Sciatic nerve (tissue), 2 donors: ENCODE measurements around the gene SORCS1. TPM values are rescaled to one million over a fixed set of nuclear protein-coding genes. Genes with fewer than 3 reads are reported as not detected.
A peak's percentile ranks its signal among the peaks of the same experiment; 100 is the strongest.

Source experiments
- ATAC-seq: fragments of 200-7000 bp; cut with Tn5 transposase; one replicate; pipeline ENCODE4 v1.9.1; 2020; ENCODE audit warnings: mild to moderate bottlenecking, moderate library complexity
- DNase-seq: peaks from one replicate; pipeline ENCODE4 v3.0.0-alpha.2; 2020; ENCODE audit warnings: low spot score
- intact Hi-C: fragments of 100-400 bp; cut with DNase I; formaldehyde crosslinking; loops from one replicate; pipeline ENCODE4 v1.14.2; 2022
- total RNA-seq: library from RNA; stranded (reverse); fragmentation: NEBNext Ultra II Directional; extraction: Animal tissue kit (Norgen Biotek cat#: 25700); gene quantifications from one replicate; pipeline ENCODE4 v1.2.1, GENCODE V29; 2021
- donor health status: DM: no; HTN: no; CAD: no.
- donor health status: DM: no; HTN: no; CAD: no.

The SORCS1 gene
- total RNA-seq, 1 donor from 2014 or later, result 80.5 TPM

- intact Hi-C loops, result no loop called here
- no peak for DNase-seq
- ATAC-seq, result no peak
Observed at GRCh38 chr10:106864031-106864430, 300.5 kb downstream of the SORCS1 start.

DNA sequence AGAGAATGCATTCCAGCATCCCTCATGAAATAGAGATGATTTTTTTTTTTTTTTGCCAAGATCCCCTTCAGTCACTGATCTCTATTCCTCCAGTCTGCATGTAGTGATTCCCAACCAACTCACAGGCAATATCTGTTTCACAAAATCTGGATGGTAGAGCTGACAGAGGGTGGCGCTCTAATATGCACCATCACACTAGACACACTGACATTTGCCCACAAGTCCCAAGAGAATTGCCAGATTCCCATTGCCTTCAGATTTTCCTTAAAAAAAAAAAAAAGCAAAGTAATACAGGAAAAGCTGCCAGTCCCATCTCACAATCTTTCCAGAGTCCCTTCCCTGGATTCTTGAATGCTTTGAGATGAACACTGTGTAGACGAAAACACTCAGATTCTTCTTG is 301.0 kb downstream of the SORCS1 start:
- ATAC-seq (no peak), DNase-seq (no peak)
- intact Hi-C loops, result no loop called here

- DNase-seq (no peak), ATAC-seq (no peak)
- intact Hi-C loops, result no loop called here
Observed at GRCh38 chr10:106859892-106860652, 304.4 kb downstream of the SORCS1 start.

- intact Hi-C loops, result no loop called here
- DNase-seq (no peak), ATAC-seq (no peak)
Observed at GRCh38 chr10:106857728-106858127, 306.8 kb downstream of the SORCS1 start.

GRCh38 chr10:106857213-106857612 is 307.3 kb downstream of the SORCS1 start:
- DNase-seq, result no peak
- ATAC-seq, result no peak
- intact Hi-C loops, result no loop called here

DNA sequence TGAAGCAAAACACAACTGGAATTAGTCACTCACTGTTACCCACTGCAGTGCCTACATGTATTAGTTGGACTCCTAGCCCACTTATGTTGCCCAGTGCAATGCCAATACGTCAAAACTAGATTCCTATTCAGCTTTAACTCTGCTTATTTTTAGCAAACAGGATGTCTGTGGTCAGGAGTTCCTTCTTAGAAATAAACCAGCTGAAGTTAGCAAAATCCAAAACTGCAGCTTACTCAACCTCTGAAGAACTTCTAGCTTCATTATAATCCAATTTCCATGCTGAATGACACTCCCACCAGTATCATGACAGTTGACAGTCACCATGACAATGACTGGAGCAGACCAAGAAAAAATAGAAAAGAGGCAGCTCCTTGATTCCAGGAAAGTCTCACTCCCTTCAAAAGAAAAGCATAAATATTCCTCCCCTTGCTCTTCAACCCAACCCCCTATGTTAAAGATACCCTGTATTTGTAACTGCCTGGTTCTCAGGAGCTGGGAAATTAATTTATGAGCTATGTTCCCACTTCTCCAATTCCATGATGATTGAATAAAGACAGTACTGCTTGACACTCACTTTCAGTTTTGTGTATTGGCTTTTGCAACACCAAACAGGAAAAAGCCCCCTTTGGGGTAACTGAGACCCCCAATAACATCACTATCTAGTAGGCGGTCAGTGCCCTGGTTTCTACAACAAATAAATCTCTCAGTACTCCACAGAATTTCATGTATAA is 327.4 kb downstream of the SORCS1 start:
- ATAC-seq (peak; percentile 46), DNase-seq (no peak)
- intact Hi-C loops, result no loop called here

- intact Hi-C loops, result no loop called here
- ATAC-seq (no peak), DNase-seq (no peak)
Observed at GRCh38 chr10:106832846-106833245, 331.7 kb downstream of the SORCS1 start.

GRCh38 chr10:106830471-106830870 is 334.0 kb downstream of the SORCS1 start:
- ATAC-seq, result no peak
- DNase-seq, result no peak
- intact Hi-C loops, result no loop called here

- DNase-seq, result no peak
- intact Hi-C loops, result no loop called here
- no peak for ATAC-seq
Observed at GRCh38 chr10:106830006-106830405, 334.5 kb downstream of the SORCS1 start.

DNA sequence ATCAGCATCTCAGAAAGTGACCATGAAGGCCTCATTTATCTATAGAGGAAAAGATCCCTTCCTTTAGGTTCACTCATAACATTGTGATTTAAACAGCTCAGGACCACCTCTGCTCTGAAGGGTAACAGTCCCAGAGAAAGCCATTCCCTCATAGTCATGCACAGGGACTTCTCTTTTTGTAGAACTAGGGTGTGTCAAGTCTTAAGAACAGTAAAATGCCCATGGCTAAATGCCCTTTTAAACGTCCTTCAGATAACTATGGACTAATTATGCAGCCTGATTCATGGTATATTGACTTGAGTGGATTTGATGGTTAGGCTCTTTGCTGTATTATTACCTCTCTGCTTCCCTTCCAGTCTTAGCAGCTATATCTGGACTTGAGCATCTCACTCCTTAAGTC is 337.8 kb downstream of the SORCS1 start:
- no peak for DNase-seq
- intact Hi-C loops, result no loop called here
- no peak for ATAC-seq

DNA sequence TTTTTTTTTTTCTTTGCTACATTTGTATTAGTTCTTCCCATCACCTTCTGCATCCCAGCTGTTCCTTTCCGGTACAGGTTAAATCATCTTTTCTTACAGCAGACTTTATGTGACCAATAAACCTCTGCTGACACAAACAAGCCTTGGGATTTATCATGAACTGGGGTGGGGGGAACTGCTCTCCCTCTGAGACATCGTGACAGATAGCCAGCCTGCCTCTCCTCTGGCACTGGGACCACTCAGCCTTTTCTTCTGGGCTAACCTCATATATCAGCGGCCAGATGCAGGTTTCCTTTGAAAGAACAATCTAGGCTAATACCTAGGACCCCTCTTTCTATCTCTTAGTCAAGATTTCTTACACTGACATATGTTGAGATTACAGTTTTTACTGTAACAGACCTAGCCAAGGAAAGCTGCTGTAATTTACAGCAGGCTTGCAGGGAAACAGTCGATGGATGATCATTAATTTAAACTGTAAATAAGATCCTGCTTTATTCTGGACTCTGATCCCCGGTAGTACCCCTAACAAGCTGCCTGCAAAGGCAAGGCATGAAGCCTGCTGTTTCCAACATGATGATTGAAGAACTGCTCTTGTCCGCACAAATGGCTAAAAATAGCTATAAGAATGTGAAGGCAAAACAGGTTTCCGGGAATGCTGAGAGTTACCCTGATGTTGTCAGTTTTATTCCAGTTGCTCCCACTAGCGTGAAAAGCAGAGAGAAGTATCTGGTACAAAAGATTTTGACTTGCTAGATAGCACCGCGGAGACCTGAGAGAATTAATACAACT is 338.7 kb downstream of the SORCS1 start:
- DNase-seq (no peak), ATAC-seq (no peak)
- intact Hi-C loops, result no loop called here

DNA sequence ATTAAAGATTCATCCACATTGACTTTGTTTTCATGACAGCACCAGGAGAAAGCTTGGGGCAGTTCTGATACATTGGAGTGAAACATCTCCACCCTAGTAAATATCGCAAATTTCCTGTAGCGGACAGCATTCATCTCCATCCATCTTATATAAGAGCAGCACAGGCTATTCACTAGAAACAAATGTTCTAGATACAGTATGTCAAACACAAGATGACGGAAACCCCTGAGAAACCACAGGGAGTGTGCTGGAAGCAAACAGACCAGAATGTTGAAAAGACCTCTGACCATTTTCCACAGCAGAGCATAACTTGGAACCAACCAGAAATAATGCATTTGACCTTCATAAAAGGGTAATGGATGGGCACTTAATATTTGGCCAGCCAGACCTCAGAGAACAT is 343.9 kb downstream of the SORCS1 start:
- ATAC-seq (no peak), DNase-seq (no peak)
- intact Hi-C loops, result no loop called here

DNA sequence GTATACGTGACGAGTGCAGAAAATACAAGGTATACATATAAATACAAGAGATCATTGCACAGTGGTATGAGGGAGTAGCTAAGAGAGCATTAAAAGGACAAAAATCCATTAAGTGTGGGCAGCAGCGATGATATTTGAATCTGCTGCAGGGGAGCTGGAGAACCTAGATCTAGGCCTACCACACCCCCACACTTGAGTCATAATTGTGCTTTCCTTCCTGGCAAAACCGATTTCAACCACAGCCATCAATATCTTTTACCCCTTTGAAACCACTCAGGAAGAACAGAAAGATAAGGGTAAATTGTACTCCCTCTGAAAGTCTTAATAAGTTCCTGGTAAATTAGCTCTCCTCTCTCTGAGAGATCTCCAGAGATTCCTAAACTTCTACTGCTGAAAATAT is 345.0 kb downstream of the SORCS1 start:
- no peak for ATAC-seq
- no peak for DNase-seq
- intact Hi-C loops, result no loop called here

- DNase-seq, result no peak
Observed at GRCh38 chr10:106816318-106817085, 348.0 kb downstream of the SORCS1 start.

DNA sequence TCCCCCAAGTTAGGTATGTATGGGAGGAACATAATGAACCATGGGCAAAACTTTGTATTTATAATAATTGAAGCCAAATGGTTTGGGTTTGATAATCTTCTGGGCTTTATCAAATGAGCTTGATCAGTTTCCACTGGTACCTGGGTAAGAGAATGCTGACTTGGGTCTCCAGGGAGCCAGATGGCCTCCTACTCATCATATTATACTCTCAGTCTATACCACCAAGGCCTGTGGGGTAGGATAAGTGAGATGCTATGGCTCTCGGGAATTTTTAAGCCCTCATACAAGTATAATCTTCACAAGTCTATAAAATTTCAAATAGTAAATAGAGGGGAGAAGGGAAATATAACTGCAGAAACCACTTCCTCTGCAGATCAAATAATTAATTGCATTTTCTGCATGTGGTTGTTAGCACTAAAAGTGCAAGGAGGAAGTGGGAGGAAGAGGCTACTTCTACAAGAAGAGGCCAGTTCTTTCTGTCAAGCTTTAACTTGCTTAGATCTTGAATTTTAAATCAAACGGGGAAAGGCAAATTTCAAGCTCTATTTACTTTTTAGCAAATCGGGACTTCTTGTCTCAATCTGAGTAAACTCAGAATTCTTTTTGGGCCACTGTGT is 349.0 kb downstream of the SORCS1 start:
- intact Hi-C loops, result no loop called here
- ATAC-seq (no peak), DNase-seq (no peak)

More at GRCh38 chr10:106816318-106817085, 348.0 kb downstream of the SORCS1 start:
- ATAC-seq, result peak; percentile 73
- intact Hi-C loops, result no loop called here

- intact Hi-C loops, result no loop called here
- ATAC-seq (no peak), DNase-seq (no peak)
Observed at GRCh38 chr10:106804992-106805582, 359.4 kb downstream of the SORCS1 start.

GRCh38 chr10:106802949-106803348 is 361.6 kb downstream of the SORCS1 start:
- ATAC-seq, result no peak
- intact Hi-C loops, result no loop called here
- no peak for DNase-seq

DNA sequence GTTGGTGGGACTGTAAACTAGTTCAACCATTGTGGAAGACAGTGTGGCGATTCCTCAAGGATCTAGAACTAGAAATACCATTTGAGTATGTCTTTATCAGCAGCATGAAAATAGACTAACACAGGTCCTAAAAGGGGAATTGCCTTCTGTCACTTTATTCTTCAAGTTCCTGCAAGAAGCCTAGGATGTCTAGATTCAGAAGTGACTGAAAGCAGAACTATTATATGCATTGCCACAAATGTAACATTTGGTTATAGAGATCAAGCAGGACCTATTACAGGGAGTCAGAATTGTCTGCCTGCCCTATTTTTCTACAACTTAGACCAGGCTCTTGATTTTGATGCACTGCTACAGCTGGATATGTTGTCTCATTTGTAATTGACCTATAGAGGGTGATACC is 364.7 kb downstream of the SORCS1 start:
- no peak for ATAC-seq

More for the DNA sequence above, 364.7 kb downstream of the SORCS1 start:
- intact Hi-C loops, result no loop called here
- DNase-seq, result no peak
